HUES64 (cell line): ENCODE measurements around the gene EIF3B.
A peak's percentile ranks its signal among the peaks of the same experiment; 100 is the strongest.

ENCODE experiments used
- H3K27ac ChIP-seq: 2 replicates; pipeline ENCODE4 v1.7.0; 2013; ENCODE audit warnings: low read depth, low read length, inconsistent platforms
- H3K27me3 ChIP-seq: 2 replicates; pipeline ENCODE4 v1.6.1; 2013; ENCODE audit warnings: mild to moderate bottlenecking, low read length; ENCODE audit not compliant: insufficient read depth
- H3K36me3 ChIP-seq: 2 replicates; pipeline ENCODE4 v1.6.1; 2013; ENCODE audit warnings: mild to moderate bottlenecking, low read length; ENCODE audit not compliant: insufficient read depth
- H3K4me1 ChIP-seq: 2 replicates; pipeline ENCODE4 v1.6.1; 2013; ENCODE audit warnings: mild to moderate bottlenecking, low read length, moderate library complexity; ENCODE audit not compliant: insufficient read depth
- H3K4me3 ChIP-seq: 2 replicates; pipeline ENCODE4 v1.5.1; 2013; ENCODE audit warnings: mild to moderate bottlenecking, low read length, moderate library complexity
- H3K9ac ChIP-seq: 2 replicates; pipeline ENCODE4 v1.6.1; 2013; ENCODE audit warnings: mild to moderate bottlenecking, low read depth, low read length
- H3K9me3 ChIP-seq: 2 replicates; pipeline ENCODE4 v1.6.1; 2013; ENCODE audit warnings: low read depth, low read length; ENCODE audit not compliant: insufficient read depth
- WGBS: fragments of 150-250, 120-280 bp; methylation state at CpG from one replicate; pipeline ENCODE4 v1.1.7; 2013; ENCODE audit warnings: missing lambda C conversion rate; 5-methylcytosine and 5-hydroxymethylcytosine counted together

EIF3B gene

DNA sequence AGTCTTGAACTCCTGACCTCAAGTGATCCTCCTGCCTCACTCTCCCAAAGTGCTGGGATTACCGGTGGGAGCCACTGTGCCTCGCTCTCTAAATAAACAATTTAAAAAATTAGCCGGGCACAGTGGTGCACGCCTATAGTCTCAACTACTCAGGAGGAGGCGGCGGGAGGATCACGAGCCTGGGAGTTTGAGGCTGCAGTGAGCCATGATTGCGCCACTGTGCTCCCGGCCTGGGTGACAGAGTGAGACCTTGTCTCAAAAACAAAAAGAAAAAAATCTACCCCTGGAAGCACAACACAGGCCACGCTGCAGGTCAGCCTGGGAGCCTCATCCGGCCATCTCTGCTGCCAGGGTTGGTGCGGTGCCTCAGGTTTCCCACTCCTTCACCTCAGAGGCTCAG lies 3.8 kb upstream of the EIF3B start:
- no peaks in the 10 kb centered on the region for H3K27me3 ChIP-seq
- WGBS, result 94% methylated on average over 12 of the region's 12 CpGs
- H3K9me3 ChIP-seq, result no peaks in the 10 kb centered on the region
- no peaks in the 10 kb centered on the region; the same call in 1 of the 2 replicates for H3K4me1 ChIP-seq
- no peak overlapping the region for H3K27ac ChIP-seq
- H3K4me3 ChIP-seq, result no peak overlapping the region
- peaks cover 5% of the 10 kb centered on the region for H3K36me3 ChIP-seq
- H3K9ac ChIP-seq, result no peak overlapping the region

DNA sequence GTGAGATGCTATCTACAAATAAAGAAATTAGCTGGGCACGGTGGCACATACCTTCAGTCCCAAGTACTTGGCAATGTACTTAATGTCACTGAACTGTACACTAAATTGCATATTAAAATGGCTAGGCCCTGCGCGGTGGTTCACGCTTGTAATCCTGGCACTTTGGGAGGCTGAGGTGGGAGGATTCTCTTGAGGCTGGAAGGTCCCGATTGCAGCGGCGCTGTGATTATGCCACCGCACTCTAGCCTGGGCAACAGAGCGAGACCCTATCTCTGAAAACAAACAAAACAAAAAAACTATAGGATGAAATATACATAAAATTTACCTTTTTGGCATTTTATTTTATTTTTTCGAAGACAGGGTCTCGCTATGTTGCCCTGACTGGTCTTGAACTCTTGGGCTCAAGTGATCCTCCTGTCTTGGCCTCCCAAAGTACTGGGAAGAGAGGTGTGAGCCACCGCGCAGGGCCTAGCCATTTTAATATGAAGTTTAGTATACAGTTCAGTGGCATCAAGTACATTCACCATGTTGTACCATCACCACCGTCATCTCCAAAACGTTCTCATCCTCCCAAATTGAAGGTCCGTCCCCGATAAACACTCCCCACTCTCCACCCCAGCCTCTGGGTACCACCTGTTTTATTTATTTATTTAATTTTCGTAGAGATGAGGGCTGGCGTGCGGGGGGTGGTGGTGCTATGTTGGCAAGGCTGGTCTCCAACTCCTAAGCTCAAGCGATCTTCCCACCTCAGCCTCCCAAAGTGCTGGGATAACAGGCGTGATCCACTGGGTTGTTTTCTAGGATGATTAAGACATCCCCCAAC lies 1.3 kb upstream of the EIF3B start:
- Histone ChIP-seq H3K36me3 (peaks cover 26% of the 10 kb centered on the region), H3K9ac (peak overlapping the region; percentile 100), H3K27me3 (no peaks in the 10 kb centered on the region), H3K27ac (peak overlapping the region; percentile 98), H3K4me3 (peak overlapping the region; percentile 86), H3K9me3 (no peaks in the 10 kb centered on the region), H3K4me1 (no peaks in the 10 kb centered on the region; the same call in 1 of the 2 replicates)
- 69% methylated on average over 15 of the region's 22 CpGs for WGBS

DNA sequence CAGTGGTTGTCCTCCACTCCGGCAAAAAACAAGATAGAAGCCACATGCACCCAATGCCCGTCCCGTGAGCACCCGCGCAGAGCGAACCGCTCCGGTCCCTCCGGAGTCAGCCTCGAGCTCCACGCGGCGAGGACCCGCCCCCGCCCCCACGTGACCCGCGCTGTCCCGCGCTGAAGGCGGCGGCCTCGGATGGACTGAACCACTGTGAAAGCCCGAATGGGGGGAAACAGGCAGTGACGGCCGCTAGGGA lies 766 bp upstream of the EIF3B start:
- Histone ChIP-seq H3K27me3 (no peaks in the 10 kb centered on the region), H3K9me3 (no peaks in the 10 kb centered on the region), H3K27ac (peak overlapping the region; percentile 98), H3K4me1 (no peaks in the 10 kb centered on the region; the same call in 1 of the 2 replicates), H3K4me3 (peak overlapping the region; percentile 86), H3K9ac (peak overlapping the region; percentile 100), H3K36me3 (peaks cover 32% of the 10 kb centered on the region)
- WGBS, result under 1% methylated on average over 26 of the region's 26 CpGs

DNA sequence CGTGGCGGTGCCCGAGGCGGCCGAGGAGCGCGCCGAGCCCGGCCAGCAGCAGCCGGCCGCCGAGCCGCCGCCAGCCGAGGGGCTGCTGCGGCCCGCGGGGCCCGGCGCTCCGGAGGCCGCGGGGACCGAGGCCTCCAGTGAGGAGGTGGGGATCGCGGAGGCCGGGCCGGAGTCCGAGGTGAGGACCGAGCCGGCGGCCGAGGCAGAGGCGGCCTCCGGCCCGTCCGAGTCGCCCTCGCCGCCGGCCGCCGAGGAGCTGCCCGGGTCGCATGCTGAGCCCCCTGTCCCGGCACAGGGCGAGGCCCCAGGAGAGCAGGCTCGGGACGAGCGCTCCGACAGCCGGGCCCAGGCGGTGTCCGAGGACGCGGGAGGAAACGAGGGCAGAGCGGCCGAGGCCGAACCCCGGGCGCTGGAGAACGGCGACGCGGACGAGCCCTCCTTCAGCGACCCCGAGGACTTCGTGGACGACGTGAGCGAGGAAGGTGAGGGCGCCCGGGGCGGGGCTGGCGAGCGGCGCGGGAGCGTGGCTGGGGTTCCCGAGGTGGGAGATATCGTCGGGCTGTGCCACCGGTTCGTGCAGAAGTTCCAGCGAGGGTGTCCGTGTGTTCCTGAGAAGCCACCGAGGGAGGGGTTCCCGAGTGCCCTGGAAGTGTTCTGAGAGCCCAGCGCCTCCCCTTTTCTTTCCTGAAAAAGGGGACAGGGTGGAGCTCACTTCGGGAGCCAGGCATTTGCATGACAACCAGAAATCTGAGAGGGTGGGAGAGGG lies 495 bp downstream of the EIF3B start:
- Histone ChIP-seq H3K9ac (peak overlapping the region; percentile 100), H3K4me3 (peak overlapping the region; percentile 86), H3K9me3 (no peaks in the 10 kb centered on the region), H3K36me3 (peaks cover 44% of the 10 kb centered on the region), H3K4me1 (no peaks in the 10 kb centered on the region; the same call in 1 of the 2 replicates), H3K27ac (peak overlapping the region; percentile 80), H3K27me3 (no peaks in the 10 kb centered on the region)
- under 1% methylated on average over 92 of the region's 92 CpGs for WGBS

DNA sequence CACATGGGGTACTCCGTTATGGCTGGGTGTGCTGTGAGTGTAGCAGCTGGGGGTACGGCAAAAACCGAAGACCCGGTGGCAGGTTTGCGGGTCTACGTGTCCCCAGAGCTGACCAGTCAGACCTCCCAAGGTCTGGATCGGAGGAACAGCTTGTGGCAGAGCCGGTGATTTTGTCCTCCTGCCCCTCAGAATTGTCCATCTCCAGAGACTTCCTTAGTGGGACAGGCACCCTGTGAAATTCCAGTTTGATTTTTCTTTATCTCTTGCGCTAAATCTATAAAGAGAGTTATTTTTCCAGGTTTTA lies 1.0 kb downstream of the EIF3B start:
- Histone ChIP-seq H3K9me3 (no peaks in the 10 kb centered on the region), H3K27ac (peak overlapping the region; percentile 80; the same call in 1 of the 2 replicates), H3K36me3 (peaks cover 50% of the 10 kb centered on the region), H3K4me3 (peak overlapping the region; percentile 86), H3K4me1 (no peaks in the 10 kb centered on the region; the same call in 1 of the 2 replicates), H3K27me3 (no peaks in the 10 kb centered on the region), H3K9ac (peak overlapping the region; percentile 100)
- WGBS, result 7% methylated on average over 9 of the region's 9 CpGs

DNA sequence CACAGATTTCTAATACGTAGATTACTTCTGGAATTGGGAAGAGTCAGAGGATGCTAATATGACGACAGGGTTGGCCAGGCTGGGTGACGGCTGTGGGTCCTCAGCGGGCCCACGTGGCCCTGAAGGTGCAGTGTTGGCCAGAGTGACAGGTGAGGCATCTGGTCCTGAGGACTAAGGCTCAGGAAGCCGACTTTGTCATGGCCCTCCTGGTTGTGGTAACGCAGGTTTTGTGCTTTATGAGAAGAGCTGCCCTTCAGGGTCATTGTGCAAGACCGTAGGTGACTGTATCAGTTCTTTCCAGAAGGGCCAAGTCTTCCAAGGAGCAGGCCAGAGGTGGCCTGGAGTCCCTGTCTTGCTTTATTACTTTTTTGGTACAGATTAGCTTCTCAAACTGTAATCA lies 2.5 kb downstream of the EIF3B start:
- no peaks in the 10 kb centered on the region; the same call in 1 of the 2 replicates for H3K4me1 ChIP-seq
- 92% methylated on average over 8 of the region's 8 CpGs for WGBS
- no peaks in the 10 kb centered on the region for H3K9me3 ChIP-seq
- H3K36me3 ChIP-seq, result peaks cover 61% of the 10 kb centered on the region
- H3K27me3 ChIP-seq, result no peaks in the 10 kb centered on the region
- no peak overlapping the region for H3K27ac ChIP-seq
- peak overlapping the region; percentile 4; the same call in 1 of the 2 replicates for H3K4me3 ChIP-seq
- no peak overlapping the region for H3K9ac ChIP-seq

DNA sequence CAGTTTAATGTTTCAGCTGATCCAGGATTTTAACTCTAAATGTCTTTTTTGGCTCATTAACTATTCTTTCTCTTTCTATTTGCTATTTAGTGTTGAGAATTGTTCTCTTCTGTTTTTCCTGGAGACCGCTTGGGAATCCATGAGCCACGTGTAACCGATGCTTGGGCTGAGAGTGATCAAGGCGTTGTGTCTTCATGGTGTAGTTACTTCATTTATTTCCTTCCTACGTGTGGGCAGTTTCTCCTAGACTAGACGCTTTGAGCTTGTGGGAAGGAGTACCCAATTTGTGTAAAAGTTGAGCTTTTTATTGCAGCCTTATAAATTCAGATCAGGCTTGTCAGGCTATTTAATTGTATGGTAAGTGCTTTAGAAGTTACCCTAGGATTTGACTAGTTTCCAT lies 2.9 kb downstream of the EIF3B start:
- Histone ChIP-seq H3K4me1 (no peaks in the 10 kb centered on the region; the same call in 1 of the 2 replicates), H3K4me3 (no peak overlapping the region)

DNA sequence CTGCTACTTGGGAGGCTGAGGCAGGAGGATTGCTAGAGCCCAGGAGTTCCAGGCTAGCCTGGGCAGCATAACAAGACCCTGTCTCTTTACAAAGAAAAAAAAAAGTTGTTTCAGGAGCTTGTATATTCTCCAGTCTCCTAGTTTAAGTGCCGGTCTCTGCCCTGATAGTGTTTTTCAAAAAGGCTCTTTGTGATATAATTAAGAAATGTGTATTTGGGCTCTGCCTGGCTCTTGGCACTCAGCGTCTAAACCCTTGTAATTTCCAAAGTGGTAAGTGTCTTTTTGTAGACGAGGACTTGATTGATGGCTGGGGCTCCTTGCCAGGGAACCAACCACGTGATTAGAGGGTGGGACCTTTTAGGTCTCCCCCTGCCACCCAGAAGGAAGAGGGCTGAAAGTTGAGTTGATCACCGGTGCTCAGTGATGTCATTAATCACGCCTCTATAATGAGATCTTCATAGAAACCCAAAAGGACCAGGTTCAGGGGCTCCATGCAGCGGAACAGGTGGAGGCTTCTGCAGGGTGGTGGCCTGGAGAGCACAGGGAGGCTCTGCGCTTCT lies 4.4 kb downstream of the EIF3B start:
- H3K36me3 ChIP-seq, result peaks cover 76% of the 10 kb centered on the region
- H3K4me3 ChIP-seq, result no peak overlapping the region

More for the DNA sequence above, 2.9 kb downstream of the EIF3B start:
- H3K9me3 ChIP-seq, result no peaks in the 10 kb centered on the region
- 94% methylated on average over 6 of the region's 6 CpGs for WGBS
- no peaks in the 10 kb centered on the region for H3K27me3 ChIP-seq
- no peak overlapping the region for H3K27ac ChIP-seq
- H3K9ac ChIP-seq, result no peak overlapping the region
- peaks cover 63% of the 10 kb centered on the region for H3K36me3 ChIP-seq

DNA sequence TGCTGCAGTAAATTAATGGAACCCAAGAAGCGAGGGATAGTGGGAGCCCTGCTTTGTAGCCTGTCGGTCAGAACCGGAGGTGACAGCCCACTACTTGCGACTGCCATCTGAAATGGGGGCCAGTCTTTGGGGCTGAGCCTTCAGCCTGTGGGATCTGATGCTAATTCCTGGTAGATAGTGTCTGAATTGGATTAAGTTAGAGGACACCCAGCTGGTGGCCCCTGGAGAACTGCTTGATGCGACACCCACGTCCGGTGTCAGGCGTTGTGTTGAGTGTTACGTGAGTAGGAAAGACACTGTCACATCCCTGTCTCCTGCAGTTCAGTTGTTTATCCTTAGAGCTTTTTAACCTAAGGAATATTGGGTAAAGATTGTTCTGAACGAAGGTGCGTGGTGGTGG lies 5.0 kb downstream of the EIF3B start:
- Histone ChIP-seq H3K27ac (no peak overlapping the region), H3K36me3 (peaks cover 82% of the 10 kb centered on the region)

More for the DNA sequence above, 4.4 kb downstream of the EIF3B start:
- Histone ChIP-seq H3K9ac (no peak overlapping the region), H3K27ac (no peak overlapping the region), H3K4me1 (no peaks in the 10 kb centered on the region), H3K27me3 (no peaks in the 10 kb centered on the region), H3K9me3 (no peaks in the 10 kb centered on the region)
- WGBS, result 93% methylated on average over 8 of the region's 8 CpGs

DNA sequence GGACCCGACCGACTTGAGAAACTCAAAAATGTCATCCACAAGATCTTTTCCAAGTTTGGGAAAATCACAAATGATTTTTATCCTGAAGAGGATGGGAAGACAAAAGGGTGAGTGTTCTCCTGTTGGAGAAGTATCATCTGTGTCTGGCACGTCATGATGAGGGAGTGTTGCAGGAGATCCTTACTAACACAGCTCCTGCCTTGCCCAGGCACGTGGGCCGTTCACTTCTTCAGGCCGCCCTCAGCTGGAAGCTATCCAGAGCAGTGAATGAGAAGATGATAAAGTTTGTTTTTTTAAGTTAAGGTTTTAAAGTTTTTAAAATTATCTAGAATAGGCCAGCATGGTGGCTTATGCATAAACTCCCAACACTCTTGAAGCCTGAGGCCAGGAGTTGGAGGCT lies 6.2 kb downstream of the EIF3B start:
- H3K4me3 ChIP-seq, result no peak overlapping the region
- H3K36me3 ChIP-seq, result peaks cover 93% of the 10 kb centered on the region
- no peaks in the 10 kb centered on the region for H3K9me3 ChIP-seq
- 97% methylated on average over 6 of the region's 6 CpGs for WGBS
- no peaks in the 10 kb centered on the region for H3K27me3 ChIP-seq
- H3K9ac ChIP-seq, result no peak overlapping the region
- no peaks in the 10 kb centered on the region for H3K4me1 ChIP-seq
- H3K27ac ChIP-seq, result no peak overlapping the region

More for the DNA sequence above, 5.0 kb downstream of the EIF3B start:
- Histone ChIP-seq H3K4me3 (no peak overlapping the region), H3K4me1 (no peaks in the 10 kb centered on the region), H3K9ac (no peak overlapping the region), H3K9me3 (no peaks in the 10 kb centered on the region), H3K27me3 (no peaks in the 10 kb centered on the region)
- WGBS, result 91% methylated on average over 11 of the region's 11 CpGs

DNA sequence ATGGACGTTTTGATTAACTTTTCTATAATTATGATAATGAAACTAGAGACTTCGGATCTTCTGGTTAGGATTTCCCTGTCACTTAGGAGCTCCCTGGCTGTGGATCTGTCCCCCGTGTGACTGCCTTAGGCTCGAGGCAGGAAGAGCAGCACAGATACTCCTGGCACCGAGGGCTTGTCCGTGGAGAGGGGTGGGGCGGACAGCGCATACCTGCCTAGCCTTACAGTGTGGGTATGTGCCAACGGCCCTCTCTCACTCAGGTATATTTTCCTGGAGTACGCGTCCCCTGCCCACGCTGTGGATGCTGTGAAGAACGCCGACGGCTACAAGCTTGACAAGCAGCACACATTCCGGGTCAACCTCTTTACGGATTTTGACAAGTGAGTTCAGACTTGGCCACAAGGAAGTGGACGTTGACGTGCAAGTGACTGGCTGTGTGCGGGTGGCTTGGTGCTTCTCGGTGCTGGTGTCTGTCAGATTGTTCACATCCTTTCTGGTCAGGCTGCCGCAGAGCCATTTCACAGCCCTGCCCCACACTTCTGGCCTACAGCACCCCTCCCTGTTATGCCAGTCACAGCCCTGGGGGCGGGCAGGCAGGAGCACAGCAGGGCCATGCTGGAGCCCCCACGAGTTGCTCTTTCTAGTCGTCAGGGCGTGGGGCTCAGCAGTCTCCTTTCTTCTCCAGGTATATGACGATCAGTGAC lies 7.9 kb downstream of the EIF3B start:
- peaks cover 96% of the 10 kb centered on the region for H3K36me3 ChIP-seq
- no peaks in the 10 kb centered on the region for H3K27me3 ChIP-seq
- H3K9me3 ChIP-seq, result no peaks in the 10 kb centered on the region
- no peak overlapping the region for H3K9ac ChIP-seq
- H3K4me1 ChIP-seq, result no peaks in the 10 kb centered on the region
- WGBS, result 95% methylated on average over 27 of the region's 27 CpGs
- no peak overlapping the region for H3K4me3 ChIP-seq
- H3K27ac ChIP-seq, result no peak overlapping the region
